Measurements from ENCODE around the gene SPG7.

Gene SPG7

GRCh38 chr16:89583197-89583894 is 75.1 kb downstream of the SPG7 start:
- Histone ChIP-seq H4K20me1 (ENCODE audit: insufficient read depth) (no peaks in the 10 kb centered on the region), H3K4me3 (IDR thresholded peaks at IDR 0.05; ENCODE audit: insufficient read depth, low read depth, low read length) (no peak overlapping the region), H3K27ac (no peak overlapping the region), H3K4me1 (ENCODE audit: low read depth, poor library complexity, severe bottlenecking) (no peaks in the 10 kb centered on the region), H2AFZ (ENCODE audit: low read depth) (no peak overlapping the region), H3K4me2 (no peak overlapping the region), H3K36me3 (ENCODE audit: insufficient read depth) (no peaks in the 10 kb centered on the region), H3K79me2 (ENCODE audit: insufficient read depth, low read depth) (no peaks in the 10 kb centered on the region), H3K9ac (no peak overlapping the region), H3K27me3 (ENCODE audit: insufficient read depth, low read depth) (no peaks in the 10 kb centered on the region)
- TF ChIP-seq CTCF (conservative IDR thresholded peaks at IDR 0.05; ENCODE audit: low read depth, low read length): no peak

GRCh38 chr16:89583895-89584644 is 75.9 kb downstream of the SPG7 start:
- no peaks in the 10 kb centered on the region for H3K79me2 ChIP-seq (ENCODE audit: insufficient read depth, low read depth)
- no peak overlapping the region for H3K27ac ChIP-seq
- H4K20me1 ChIP-seq (ENCODE audit: insufficient read depth): no peaks in the 10 kb centered on the region
- H3K27me3 ChIP-seq (ENCODE audit: insufficient read depth, low read depth): no peaks in the 10 kb centered on the region
- no peaks in the 10 kb centered on the region for H3K4me1 ChIP-seq (ENCODE audit: low read depth, poor library complexity, severe bottlenecking)
- H2AFZ ChIP-seq (ENCODE audit: low read depth): no peak overlapping the region
- no peak overlapping the region for H3K9ac ChIP-seq
- no peak for TF ChIP-seq CTCF (conservative IDR thresholded peaks at IDR 0.05; ENCODE audit: low read depth, low read length)
- no peak overlapping the region for H3K4me2 ChIP-seq
- no peaks in the 10 kb centered on the region for H3K36me3 ChIP-seq (ENCODE audit: insufficient read depth)
- H3K4me3 ChIP-seq (IDR thresholded peaks at IDR 0.05; ENCODE audit: insufficient read depth, low read depth, low read length): no peak overlapping the region

- H3K27me3 ChIP-seq (ENCODE audit: insufficient read depth, low read depth): no peaks in the 10 kb centered on the region
- no peak overlapping the region for H2AFZ ChIP-seq (ENCODE audit: low read depth)
- H3K4me3 ChIP-seq (IDR thresholded peaks at IDR 0.05; ENCODE audit: insufficient read depth, low read depth, low read length): no peak overlapping the region
- H3K4me1 ChIP-seq (ENCODE audit: low read depth, poor library complexity, severe bottlenecking): no peaks in the 10 kb centered on the region
- H4K20me1 ChIP-seq (ENCODE audit: insufficient read depth): no peaks in the 10 kb centered on the region
- H3K79me2 ChIP-seq (ENCODE audit: insufficient read depth, low read depth): no peaks in the 10 kb centered on the region
- H3K27ac ChIP-seq: no peak overlapping the region
- H3K4me2 ChIP-seq: no peak overlapping the region
- no peaks in the 10 kb centered on the region for H3K36me3 ChIP-seq (ENCODE audit: insufficient read depth)
- TF ChIP-seq CTCF (conservative IDR thresholded peaks at IDR 0.05; ENCODE audit: low read depth, low read length): no peak
- H3K9ac ChIP-seq: no peak overlapping the region
Measured at GRCh38 chr16:89584768-89585549, 76.8 kb downstream of the SPG7 start.

- Histone ChIP-seq H3K4me3 (IDR thresholded peaks at IDR 0.05; ENCODE audit: insufficient read depth, low read depth, low read length) (no peak overlapping the region), H3K27ac (no peak overlapping the region), H2AFZ (ENCODE audit: low read depth) (no peak overlapping the region), H3K9ac (no peak overlapping the region), H3K79me2 (ENCODE audit: insufficient read depth, low read depth) (no peaks in the 10 kb centered on the region), H3K4me2 (no peak overlapping the region), H4K20me1 (ENCODE audit: insufficient read depth) (no peaks in the 10 kb centered on the region), H3K4me1 (ENCODE audit: low read depth, poor library complexity, severe bottlenecking) (no peaks in the 10 kb centered on the region), H3K36me3 (ENCODE audit: insufficient read depth) (no peaks in the 10 kb centered on the region), H3K27me3 (ENCODE audit: insufficient read depth, low read depth) (no peaks in the 10 kb centered on the region)
- no peak for TF ChIP-seq CTCF (conservative IDR thresholded peaks at IDR 0.05; ENCODE audit: low read depth, low read length)
Measured at GRCh38 chr16:89586218-89586617, 78.0 kb downstream of the SPG7 start.
